ENCODE results near the gene CWF19L1. TPM values are rescaled to one million over a fixed set of nuclear protein-coding genes. Genes with fewer than 3 reads are reported as not detected.
A peak's percentile ranks its signal among the peaks of the same experiment; 100 is the strongest.

CWF19L1 gene
- total RNA-seq, 2 experiments from 2014 or later = 40.6 to 42.5 TPM

- H3K27ac Mint-ChIP-seq = no peak overlapping the region
- H3K27me3 Mint-ChIP-seq = no peaks in the 10 kb centered on the region
- peaks cover 3% of the 10 kb centered on the region for H3K4me1 Mint-ChIP-seq (ENCODE audit: low read depth)
- no peak overlapping the region for H3K4me3 Mint-ChIP-seq
- H3K36me3 Mint-ChIP-seq = peaks cover 48% of the 10 kb centered on the region
- no peaks in the 10 kb centered on the region for H3K9me3 Mint-ChIP-seq
- intact Hi-C loops (cut with micrococcal nuclease) = no loop called here
- ChIA-PET POLR2A (interaction anchor here (0.6 kb wide), 1 partner anchor 7 kb away, joined by 3 read pairs; no protein-coding TSS in a partner anchor), CTCF (interaction anchor here (1.4 kb wide), 1 partner anchor 10 kb away, joined by 7 read pairs; no protein-coding TSS in a partner anchor)
- DNase-seq = no peak
Observed at GRCh38 chr10:100194711-100195110, 72.7 kb downstream of the CWF19L1 start.

GRCh38 chr10:100192350-100192749 is 75.1 kb downstream of the CWF19L1 start:
- ChIA-PET CTCF (interaction anchor here (0.6 kb wide), 2 partner anchors 241 to 424 kb away, joined by 3 read pairs; no protein-coding TSS in a partner anchor), POLR2A (no interaction called here)
- H3K4me1 Mint-ChIP-seq (ENCODE audit: low read depth) = peaks cover 22% of the 10 kb centered on the region
- H3K9me3 Mint-ChIP-seq = no peaks in the 10 kb centered on the region
- intact Hi-C loops (cut with micrococcal nuclease) = no loop called here
- no peak overlapping the region for H3K27ac Mint-ChIP-seq
- no peaks in the 10 kb centered on the region for H3K27me3 Mint-ChIP-seq
- H3K4me3 Mint-ChIP-seq = no peak overlapping the region
- peaks cover 40% of the 10 kb centered on the region for H3K36me3 Mint-ChIP-seq
- no peak for DNase-seq

GRCh38 chr10:100186253-100187212 is 80.9 kb downstream of the CWF19L1 start:
- DNase-seq = peak; percentile 35
- POLR2A ChIA-PET = interaction anchor here (0.6 to 2.8 kb wide), 6 partner anchors 9 to 81 kb away, joined by 3 to 20 read pairs (median 3); no protein-coding TSS in a partner anchor
- Mint-ChIP-seq H3K27ac (peak overlapping the region; percentile 92), H3K4me3 (peak overlapping the region; percentile 90), H3K4me1 (ENCODE audit: low read depth) (peaks cover 55% of the 10 kb centered on the region), H3K27me3 (no peaks in the 10 kb centered on the region), H3K9me3 (no peaks in the 10 kb centered on the region), H3K36me3 (peaks cover 38% of the 10 kb centered on the region)
- intact Hi-C loops (cut with micrococcal nuclease) = loop anchor here (1.0 to 10.0 kb wide), 9 partner anchors 12 to 569 kb away; partner anchors contain the start of genes BLOC1S2, CHUK, CWF19L1 and DNMBP
- CTCF ChIA-PET = no interaction called here

- Mint-ChIP-seq H3K4me1 (ENCODE audit: low read depth) (peaks cover 55% of the 10 kb centered on the region), H3K36me3 (peaks cover 29% of the 10 kb centered on the region), H3K27me3 (no peaks in the 10 kb centered on the region), H3K9me3 (no peaks in the 10 kb centered on the region), H3K4me3 (peak within 1 kb of the TSS; percentile 90), H3K27ac (peak within 1 kb of the TSS; percentile 92)
- CTCF ChIA-PET = interaction anchor here (1.2 kb wide), 1 partner anchor 340 kb away, joined by 3 read pairs; no protein-coding TSS in a partner anchor
- intact Hi-C loops (cut with micrococcal nuclease) = loop anchor here (1.0 to 10.0 kb wide), 9 partner anchors 11 to 568 kb away; partner anchors contain the start of genes BLOC1S2, CHUK, CWF19L1 and DNMBP
- POLR2A ChIA-PET = interaction anchor here (0.7 to 2.8 kb wide), 7 partner anchors 8 to 344 kb away, joined by 3 to 20 read pairs (median 4); no protein-coding TSS in a partner anchor
- DNase-seq = peak; percentile 96
Observed at GRCh38 chr10:100185364-100186252, 81.8 kb downstream of the CWF19L1 start, which contains the start of gene ERLIN1. Gene ERLIN1 (minus strand): TSS chr10:100186029. CDS start chr10:100185626, 403 bp downstream.

- H3K27me3 Mint-ChIP-seq = no peaks in the 10 kb centered on the region
- peak overlapping the region; percentile 92 for H3K27ac Mint-ChIP-seq
- intact Hi-C loops (cut with micrococcal nuclease) = loop anchor here (5.0 to 10.0 kb wide), 4 partner anchors 102 to 568 kb away; partner anchors contain the start of genes BLOC1S2 and DNMBP
- peaks cover 62% of the 10 kb centered on the region for H3K4me1 Mint-ChIP-seq (ENCODE audit: low read depth)
- DNase-seq = no peak
- POLR2A ChIA-PET = interaction anchor here (0.7 to 2.8 kb wide), 5 partner anchors 10 to 345 kb away, joined by 3 to 20 read pairs (median 4); no protein-coding TSS in a partner anchor
- peak overlapping the region; percentile 90 for H3K4me3 Mint-ChIP-seq
- CTCF ChIA-PET = interaction anchor here (1.1 to 1.2 kb wide), 2 partner anchors 176 to 339 kb away, joined by 3 read pairs; partner anchors contain the start of gene DNMBP
- peaks cover 33% of the 10 kb centered on the region for H3K36me3 Mint-ChIP-seq
- no peaks in the 10 kb centered on the region for H3K9me3 Mint-ChIP-seq
Observed at GRCh38 chr10:100184840-100185239, 82.6 kb downstream of the CWF19L1 start.

GRCh38 chr10:100184426-100184825 is 83.0 kb downstream of the CWF19L1 start:
- H3K36me3 Mint-ChIP-seq = peaks cover 33% of the 10 kb centered on the region
- H3K4me1 Mint-ChIP-seq (ENCODE audit: low read depth) = peaks cover 62% of the 10 kb centered on the region
- peak overlapping the region; percentile 90 for H3K4me3 Mint-ChIP-seq
- peak overlapping the region; percentile 92 for H3K27ac Mint-ChIP-seq
- CTCF ChIA-PET = interaction anchor here (1.1 to 1.2 kb wide), 2 partner anchors 175 to 339 kb away, joined by 3 read pairs; partner anchors contain the start of gene DNMBP
- no peak for DNase-seq
- POLR2A ChIA-PET = interaction anchor here (1.2 to 2.8 kb wide), 4 partner anchors 9 to 36 kb away, joined by 4 to 20 read pairs (median 4); no protein-coding TSS in a partner anchor
- H3K27me3 Mint-ChIP-seq = no peaks in the 10 kb centered on the region
- intact Hi-C loops (cut with micrococcal nuclease) = loop anchor here (10.0 kb wide), 1 partner anchor 180 kb away; the partner anchor contains the start of gene DNMBP
- no peaks in the 10 kb centered on the region for H3K9me3 Mint-ChIP-seq

- H3K4me3 Mint-ChIP-seq = no peak overlapping the region
- ChIA-PET CTCF (no interaction called here), POLR2A (no interaction called here)
- H3K27ac Mint-ChIP-seq = no peak overlapping the region
- no peaks in the 10 kb centered on the region for H3K27me3 Mint-ChIP-seq
- intact Hi-C loops (cut with micrococcal nuclease) = loop anchor here (10.0 kb wide), 1 partner anchor 179 kb away; the partner anchor contains the start of gene DNMBP
- peaks cover 33% of the 10 kb centered on the region for H3K36me3 Mint-ChIP-seq
- no peak for DNase-seq
- no peaks in the 10 kb centered on the region for H3K9me3 Mint-ChIP-seq
- peaks cover 53% of the 10 kb centered on the region for H3K4me1 Mint-ChIP-seq (ENCODE audit: low read depth)
Observed at GRCh38 chr10:100183481-100183880, 84.0 kb downstream of the CWF19L1 start.

- H3K27me3 Mint-ChIP-seq = no peaks in the 10 kb centered on the region
- intact Hi-C loops (cut with micrococcal nuclease) = loop anchor here (10.0 kb wide), 1 partner anchor 178 kb away; the partner anchor contains the start of gene DNMBP
- H3K4me3 Mint-ChIP-seq = no peak overlapping the region
- no peak for DNase-seq
- ChIA-PET POLR2A (no interaction called here), CTCF (no interaction called here)
- peaks cover 35% of the 10 kb centered on the region for H3K36me3 Mint-ChIP-seq
- no peak overlapping the region for H3K27ac Mint-ChIP-seq
- peaks cover 49% of the 10 kb centered on the region for H3K4me1 Mint-ChIP-seq (ENCODE audit: low read depth)
- H3K9me3 Mint-ChIP-seq = no peaks in the 10 kb centered on the region
Observed at GRCh38 chr10:100182908-100183307, 84.5 kb downstream of the CWF19L1 start.

Other genes starting within 250 kb of the CWF19L1 start
- not detected for gene CPN1, start 185.8 kb downstream of the CWF19L1 start, total RNA-seq
- gene ERLIN1, start 81.6 kb downstream of the CWF19L1 start, total RNA-seq = 10 to 100 TPM; 15.4 to 16.8 TPM
- gene CHUK, start 38.0 kb downstream of the CWF19L1 start, total RNA-seq = 10 to 100 TPM; 26.2 to 26.6 TPM
- 10 to 100 TPM; 50.5 to 51.5 TPM for gene BLOC1S2, start 19.0 kb upstream of the CWF19L1 start, total RNA-seq
- gene PKD2L1, start 62.6 kb upstream of the CWF19L1 start, total RNA-seq = not detected
- 100 to 1,000 TPM; 156 to 158 TPM for gene SCD, start 79.6 kb upstream of the CWF19L1 start, total RNA-seq
- gene WNT8B, start 195.4 kb upstream of the CWF19L1 start, total RNA-seq = under 1 TPM; 0.36 to 0.46 TPM